Prostate gland (tissue), 2 donors: ENCODE results near the gene GSTT2. TPM values are rescaled to one million over a fixed set of nuclear protein-coding genes. Genes with fewer than 3 reads are reported as not detected.

Experiments used
- DNase-seq: peaks from one replicate; pipeline ENCODE4 v3.0.0-alpha.2; 2019; ENCODE audit warnings: low spot score
- H3K27ac ChIP-seq, 2 donors: fragments of 200-600 bp; sonication (generic); 2 replicates each; pipeline ENCODE4 v1.5.1; 2017 to 2019
- H3K27me3 ChIP-seq: fragments of 200-600 bp; sonication (generic); replicated peaks from 2 replicates; pipeline ENCODE4 v1.5.1; 2019; ENCODE audit not compliant: insufficient read depth
- H3K36me3 ChIP-seq, 2 donors: fragments of 200-600 bp; sonication (generic); 1 replicate in 1 of 2; 2 replicates in 1 of 2; pipeline versions ENCODE4 v1.5.1 to v1.8.1; 2017 to 2019
- H3K4me1 ChIP-seq: fragments of 200-600 bp; sonication (generic); replicated peaks from 2 replicates; pipeline ENCODE4 v1.5.1; 2019
- H3K4me3 ChIP-seq, 2 donors: fragments of 200-600 bp; sonication (generic); 2 replicates each; pipeline ENCODE4 v1.5.1; 2017 to 2019
- H3K9me3 ChIP-seq: fragments of 200-600 bp; sonication (generic); 2 replicates; pipeline ENCODE4 v1.5.1; 2017
- CTCF ChIP-seq, 4 experiments: fragments of 200-600 bp in 2 of 4; fragments of 450-650 bp in 2 of 4; sonication (generic) in 2 of 4; IDR thresholded peaks; 1 replicate in 3 of 4; 2 replicates in 1 of 4; pipeline ENCODE4 v1.5.1; 2016 to 2019; ENCODE audit warnings: antibody characterized with exemption in 4 of 4, mild to moderate bottlenecking in 2 of 4, moderate library complexity in 2 of 4
- POLR2A ChIP-seq: fragments of 450-650 bp; IDR thresholded peaks from one replicate; pipeline ENCODE4 v1.6.1; 2016; ENCODE audit warnings: antibody characterized with exemption, mild to moderate bottlenecking
- POLR2AphosphoS5 ChIP-seq: sonication (generic); formaldehyde crosslinking; IDR thresholded peaks from one replicate; pipeline ENCODE4 v1.6.1; 2017; ENCODE audit warnings: antibody characterized with exemption
- WGBS: methylation state at CpG from one replicate; pipeline ENCODE4 v1.1.5; 2018; 5-methylcytosine and 5-hydroxymethylcytosine counted together
- intact Hi-C: fragments of 100-400 bp; cut with DNase I; formaldehyde crosslinking; loops from one replicate; pipeline ENCODE4 v1.14.2; 2022
- total RNA-seq, 2 donors: library from RNA; depleted of rRNA; stranded (reverse); fragments of >200 nt; gene quantifications; one replicate each; pipeline ENCODE4 v1.1.0, GENCODE V29; 2016

GSTT2 gene
- total RNA-seq, 2 donors from 2014 or later: not detected

GRCh38 chr22:24026056-24026455 lies 46.1 kb downstream of the GSTT2 start:
- Histone ChIP-seq H3K4me1 (no peaks in the 10 kb centered on the region), H3K9me3 (no peaks in the 10 kb centered on the region), H3K36me3 (no peaks in the 10 kb centered on the region), H3K4me3 (no peak overlapping the region), H3K27ac (no peak overlapping the region), H3K27me3 (no peaks in the 10 kb centered on the region)
- DNase-seq: no peak
- TF ChIP-seq POLR2AphosphoS5 (no peak), CTCF (IDR thresholded peaks at IDR 0.05) (no peak), POLR2A (no peak)
- intact Hi-C loops: no loop called here
- 82% methylated on average over 2 of the region's 2 CpGs for WGBS

DNA sequence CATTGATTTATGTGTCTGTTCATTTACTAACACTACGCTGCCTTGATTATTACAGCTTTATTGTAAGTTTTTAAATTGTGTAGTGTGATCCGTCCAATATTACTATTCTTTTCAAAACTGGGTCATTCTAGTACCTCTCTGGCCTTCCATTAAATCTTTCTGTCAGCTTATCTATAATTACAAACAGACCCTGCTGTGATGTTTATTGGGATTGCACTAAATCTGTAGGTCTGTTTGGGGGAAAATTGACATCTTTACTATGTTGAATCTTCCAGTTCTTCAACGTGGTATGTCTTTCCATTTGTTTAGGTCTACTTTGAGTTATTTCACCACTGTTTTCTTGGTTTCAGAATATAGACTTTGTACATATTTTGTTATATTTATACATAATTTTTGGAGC lies 46.8 kb downstream of the GSTT2 start:
- no peak for TF ChIP-seq CTCF (IDR thresholded peaks at IDR 0.05)
- TF ChIP-seq POLR2AphosphoS5: no peak
- no peak for TF ChIP-seq POLR2A
- Histone ChIP-seq H3K27me3 (no peaks in the 10 kb centered on the region), H3K9me3 (no peaks in the 10 kb centered on the region), H3K27ac (no peak overlapping the region), H3K4me3 (no peak overlapping the region), H3K36me3 (no peaks in the 10 kb centered on the region), H3K4me1 (no peaks in the 10 kb centered on the region)
- DNase-seq: no peak
- intact Hi-C loops: no loop called here
- WGBS: 71% methylated on average over 3 of the region's 3 CpGs

GRCh38 chr22:24027389-24027975 lies 47.5 kb downstream of the GSTT2 start:
- Histone ChIP-seq H3K9me3 (no peaks in the 10 kb centered on the region), H3K27ac (no peak overlapping the region), H3K4me3 (no peak overlapping the region), H3K36me3 (no peaks in the 10 kb centered on the region), H3K4me1 (no peaks in the 10 kb centered on the region), H3K27me3 (no peaks in the 10 kb centered on the region)
- intact Hi-C loops: no loop called here
- 71% methylated on average over 3 of the region's 3 CpGs for WGBS
- TF ChIP-seq POLR2AphosphoS5 (no peak), CTCF (IDR thresholded peaks at IDR 0.05) (no peak), POLR2A (no peak)
- DNase-seq: no peak

DNA sequence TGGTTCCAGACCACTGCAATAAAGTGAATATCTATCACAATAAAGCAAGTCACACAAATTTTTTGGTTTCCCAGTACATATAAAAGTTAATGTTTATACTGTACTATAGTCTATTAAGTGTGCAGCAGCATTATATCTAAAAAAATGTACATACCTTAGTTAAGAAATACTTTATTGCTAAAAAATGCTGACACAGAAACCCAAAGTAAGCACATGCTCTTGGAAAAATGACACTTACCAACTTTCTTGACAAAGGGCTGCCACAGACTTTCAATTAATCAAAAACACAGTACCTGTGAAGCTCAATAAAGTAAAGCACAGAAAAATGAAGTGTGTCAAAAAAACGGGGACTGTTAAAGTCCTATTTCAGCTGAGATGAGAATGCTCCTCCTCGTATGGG lies 48.1 kb downstream of the GSTT2 start:
- H3K27me3 ChIP-seq: no peaks in the 10 kb centered on the region
- TF ChIP-seq POLR2A (no peak), POLR2AphosphoS5 (no peak)

GRCh38 chr22:24028533-24028932 lies 48.6 kb downstream of the GSTT2 start:
- WGBS: 46% methylated on average over 2 of the region's 2 CpGs
- H3K4me1 ChIP-seq: no peaks in the 10 kb centered on the region

More for the DNA sequence above, 48.1 kb downstream of the GSTT2 start:
- Histone ChIP-seq H3K4me3 (no peak overlapping the region), H3K9me3 (no peaks in the 10 kb centered on the region), H3K4me1 (no peaks in the 10 kb centered on the region), H3K27ac (no peak overlapping the region), H3K36me3 (no peaks in the 10 kb centered on the region)
- intact Hi-C loops: no loop called here
- no peak for DNase-seq
- WGBS: 72% methylated on average over 2 of the region's 2 CpGs

More at GRCh38 chr22:24028533-24028932, 48.6 kb downstream of the GSTT2 start:
- Histone ChIP-seq H3K9me3 (no peaks in the 10 kb centered on the region), H3K27me3 (no peaks in the 10 kb centered on the region), H3K27ac (no peak overlapping the region), H3K4me3 (no peak overlapping the region), H3K36me3 (no peaks in the 10 kb centered on the region)
- intact Hi-C loops: no loop called here
- DNase-seq: no peak
- TF ChIP-seq CTCF (IDR thresholded peaks at IDR 0.05) (no peak), POLR2AphosphoS5 (no peak), POLR2A (no peak)
